ENCODE measurements around the gene NOVA1. TPM values are rescaled to one million over a fixed set of nuclear protein-coding genes. Genes with fewer than 3 reads are reported as not detected.

Gene NOVA1
- total RNA-seq, 1 experiment from 2014 or later = 11.6 TPM

- TF ChIP-seq ZBTB43 (CRISPR knock-in tag; IDR thresholded peaks at IDR 0.05) = no peak
- no peak for TF ChIP-seq MXD4 (CRISPR knock-in tag; IDR thresholded peaks at IDR 0.05; ENCODE audit: borderline replicate concordance)
- TF ChIP-seq ZNF281 (CRISPR knock-in tag; IDR thresholded peaks at IDR 0.05) = no peak
- TF ChIP-seq IRF1 (CRISPR knock-in tag; IDR thresholded peaks at IDR 0.05) = no peak
- TF ChIP-seq FOXJ3 (CRISPR knock-in tag; IDR thresholded peaks at IDR 0.05; ENCODE audit: borderline replicate concordance) = no peak
- no peak for TF ChIP-seq ZNF532 (CRISPR knock-in tag; IDR thresholded peaks at IDR 0.05; ENCODE audit: borderline replicate concordance)
- TF ChIP-seq CREB1 (CRISPR knock-in tag; IDR thresholded peaks at IDR 0.05) = no peak
- no peak for TF ChIP-seq ATF6 (CRISPR knock-in tag; IDR thresholded peaks at IDR 0.05)
Observed at GRCh38 chr14:26595926-26596542, 1.8 kb downstream of the NOVA1 start (continued).

GRCh38 chr14:26594756-26595545, 2.9 kb downstream of the NOVA1 start:
- no peak for ATAC-seq
- Mint-ChIP-seq H3K4me1 (peaks cover 41% of the 10 kb centered on the region), H3K9me3 (no peaks in the 10 kb centered on the region), H3K4me3 (peak overlapping the region; percentile 97), H3K27ac (peak overlapping the region; percentile 61; the same call in 1 of the 2 replicates), H3K36me3 (no peaks in the 10 kb centered on the region), H3K27me3 (ENCODE audit: low read depth) (peaks cover 7% of the 10 kb centered on the region)
- ChIA-PET POLR2A (no interaction called here), CTCF (interaction anchor here (1.6 kb wide), 1 partner anchor 136 kb away, joined by 4 read pairs; no protein-coding TSS in a partner anchor)
- DNase-seq (ENCODE audit: low spot score) = no peak
- TF ChIP-seq GABPB1 (CRISPR knock-in tag; IDR thresholded peaks at IDR 0.05) (no peak), SMAD4 (CRISPR knock-in tag; IDR thresholded peaks at IDR 0.05) (no peak), CREM (CRISPR knock-in tag; IDR thresholded peaks at IDR 0.05) (no peak), SMAD3 (CRISPR knock-in tag; IDR thresholded peaks at IDR 0.05; ENCODE audit: borderline replicate concordance) (no peak), MYBL2 (CRISPR knock-in tag; IDR thresholded peaks at IDR 0.05) (no peak), JAZF1 (CRISPR knock-in tag; IDR thresholded peaks at IDR 0.05) (no peak), ERG (CRISPR knock-in tag; IDR thresholded peaks at IDR 0.05) (no peak), E2F1 (CRISPR knock-in tag; IDR thresholded peaks at IDR 0.05) (no peak), ATF6 (CRISPR knock-in tag; IDR thresholded peaks at IDR 0.05) (no peak), ZNF671 (CRISPR knock-in tag; IDR thresholded peaks at IDR 0.05) (no peak)

All from WTC11 (cell line).